HepG2 (cell line): ENCODE results near the gene EBF4. TPM values are rescaled to one million over a fixed set of nuclear protein-coding genes. Genes with fewer than 3 reads are reported as not detected.

ENCODE experiments used
- DMAP1 ChIP-seq: IDR thresholded peaks from 2 replicates; pipeline ENCODE4 v1.6.1; 2016
- KDM3A ChIP-seq: IDR thresholded peaks from 2 replicates; pipeline ENCODE4 v1.6.1; 2018; ENCODE audit warnings: low read depth, missing compliant biosample characterization
- NFRKB ChIP-seq: fragments of 450-650 bp; IDR thresholded peaks from 2 replicates; pipeline ENCODE4 v1.6.1; 2017
- NFYB ChIP-seq: sonication (generic); formaldehyde crosslinking; IDR thresholded peaks from 2 replicates; pipeline ENCODE4 v1.4.0; 2020; ENCODE audit warnings: missing genetic modification reagents
- PHF21A ChIP-seq: sonication (generic); formaldehyde crosslinking; IDR thresholded peaks from 2 replicates; pipeline ENCODE4 v1.5.0; 2020; ENCODE audit warnings: mild to moderate bottlenecking, missing genetic modification reagents
- RERE ChIP-seq: IDR thresholded peaks from 2 replicates; pipeline ENCODE4 v1.6.1; 2016; ENCODE audit warnings: low read depth, missing genetic modification reagents, missing compliant biosample characterization
- SOX5 ChIP-seq: IDR thresholded peaks from 2 replicates; pipeline ENCODE4 v1.6.1; 2016; ENCODE audit warnings: borderline replicate concordance
- ZNF232 ChIP-seq: sonication (generic); formaldehyde crosslinking; IDR thresholded peaks from 2 replicates; pipeline ENCODE4 v1.4.0; 2020; ENCODE audit warnings: missing genetic modification reagents, borderline replicate concordance
- ZNF333 ChIP-seq: sonication (generic); formaldehyde crosslinking; IDR thresholded peaks from 2 replicates; pipeline ENCODE4 v1.4.0; 2020; ENCODE audit warnings: mild to moderate bottlenecking, missing genetic modification reagents, borderline replicate concordance
- ZNF350 ChIP-seq: sonication (generic); formaldehyde crosslinking; IDR thresholded peaks from 2 replicates; pipeline ENCODE4 v1.4.0; 2020; ENCODE audit warnings: mild to moderate bottlenecking, low read depth, missing genetic modification reagents, borderline replicate concordance
- ZNF607 ChIP-seq: sonication (generic); formaldehyde crosslinking; IDR thresholded peaks from 2 replicates; pipeline ENCODE4 v1.5.1; 2020; ENCODE audit warnings: missing genetic modification reagents, mild to moderate bottlenecking, borderline replicate concordance
- ZNF687 ChIP-seq: sonication (generic); formaldehyde crosslinking; IDR thresholded peaks from 2 replicates; pipeline ENCODE4 v1.5.1; 2020; ENCODE audit warnings: mild to moderate bottlenecking, missing genetic modification reagents, moderate library complexity
- ZSCAN21 ChIP-seq: sonication (generic); formaldehyde crosslinking; IDR thresholded peaks from 2 replicates; pipeline ENCODE4 v1.8.0; 2022; ENCODE audit warnings: mild to moderate bottlenecking, missing genetic modification reagents, moderate library complexity, borderline replicate concordance
- polyA plus RNA-seq, 8 experiments: library from polyadenylated mRNA; depleted of rRNA in 3 of 8; stranded (reverse) in 7 of 8; unstranded in 1 of 8; fragments of >200 nt; fragmentation: Illumina TruSeq in 4 of 8; extraction: Trizol in 4 of 8; gene quantifications; 2 replicates each; pipeline versions ENCODE4 v1.2.1 to v1.2.3, GENCODE V29; 2011 to 2016; ENCODE audit warnings: low read depth in 4 of 8, missing spikeins in 1 of 8, mixed read lengths in 1 of 8; ENCODE audit not compliant: insufficient read depth in 1 of 8
- total RNA-seq, 5 experiments: library from RNA; depleted of rRNA; stranded (reverse); fragments of >200 nt; fragmentation: Illumina TruSeq; extraction: Trizol; gene quantifications; 2 replicates each; pipeline ENCODE4 v1.2.3, GENCODE V29; 2016; ENCODE audit warnings: low read depth in 1 of 5
- TF ChIP-seq, protein P1 (sequence below): IDR thresholded peaks from 2 replicates; pipeline ENCODE4 v1.6.1; 2012; ENCODE audit warnings: low read length, improper control_type of control experiment

EBF4 gene
- total and polyA plus RNA-seq, 2 of the 13 experiments (the other 11 are each of a cell fraction or from before 2014, with no cell fraction given) = 0.84 to 2.2 TPM

- peak; percentile 91 for TF ChIP-seq ZNF687 (CRISPR knock-in tag)
- TF ChIP-seq, protein P1, sequence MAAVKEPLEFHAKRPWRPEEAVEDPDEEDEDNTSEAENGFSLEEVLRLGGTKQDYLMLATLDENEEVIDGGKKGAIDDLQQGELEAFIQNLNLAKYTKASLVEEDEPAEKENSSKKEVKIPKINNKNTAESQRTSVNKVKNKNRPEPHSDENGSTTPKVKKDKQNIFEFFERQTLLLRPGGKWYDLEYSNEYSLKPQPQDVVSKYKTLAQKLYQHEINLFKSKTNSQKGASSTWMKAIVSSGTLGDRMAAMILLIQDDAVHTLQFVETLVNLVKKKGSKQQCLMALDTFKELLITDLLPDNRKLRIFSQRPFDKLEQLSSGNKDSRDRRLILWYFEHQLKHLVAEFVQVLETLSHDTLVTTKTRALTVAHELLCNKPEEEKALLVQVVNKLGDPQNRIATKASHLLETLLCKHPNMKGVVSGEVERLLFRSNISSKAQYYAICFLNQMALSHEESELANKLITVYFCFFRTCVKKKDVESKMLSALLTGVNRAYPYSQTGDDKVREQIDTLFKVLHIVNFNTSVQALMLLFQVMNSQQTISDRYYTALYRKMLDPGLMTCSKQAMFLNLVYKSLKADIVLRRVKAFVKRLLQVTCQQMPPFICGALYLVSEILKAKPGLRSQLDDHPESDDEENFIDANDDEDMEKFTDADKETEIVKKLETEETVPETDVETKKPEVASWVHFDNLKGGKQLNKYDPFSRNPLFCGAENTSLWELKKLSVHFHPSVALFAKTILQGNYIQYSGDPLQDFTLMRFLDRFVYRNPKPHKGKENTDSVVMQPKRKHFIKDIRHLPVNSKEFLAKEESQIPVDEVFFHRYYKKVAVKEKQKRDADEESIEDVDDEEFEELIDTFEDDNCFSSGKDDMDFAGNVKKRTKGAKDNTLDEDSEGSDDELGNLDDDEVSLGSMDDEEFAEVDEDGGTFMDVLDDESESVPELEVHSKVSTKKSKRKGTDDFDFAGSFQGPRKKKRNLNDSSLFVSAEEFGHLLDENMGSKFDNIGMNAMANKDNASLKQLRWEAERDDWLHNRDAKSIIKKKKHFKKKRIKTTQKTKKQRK = no peak
- TF ChIP-seq KDM3A = peak; percentile 77; the same call in 1 of the 2 replicates
- peak; percentile 53; the same call in 1 of the 2 replicates for TF ChIP-seq ZNF607
- TF ChIP-seq NFYB = 0 out of 2 replicates have a peak, but pooled peaks have one; percentile 14
- no peak for TF ChIP-seq ZNF333 (CRISPR knock-in tag)
- no peak for TF ChIP-seq RERE (CRISPR knock-in tag)
- no peak for TF ChIP-seq DMAP1
- TF ChIP-seq PHF21A (CRISPR knock-in tag) = peak; percentile 38; the same call in 1 of the 2 replicates
- TF ChIP-seq ZNF350 (CRISPR knock-in tag) = no peak; the same call in 1 of the 2 replicates
- no peak for TF ChIP-seq ZNF232 (CRISPR knock-in tag)
- 0 out of 2 replicates have a peak, but pooled peaks have one; percentile 8 for TF ChIP-seq ZSCAN21 (CRISPR knock-in tag)
- TF ChIP-seq SOX5 (CRISPR knock-in tag) = no peak
- TF ChIP-seq NFRKB = no peak
Measured at GRCh38 chr20:2692036-2692885, at the start of gene EBF4 (continued).
